GM21381 (cell line): ENCODE results near the gene DENND6B.

Experiments used
- ATAC-seq: cut with Tn5 transposase; IDR thresholded peaks from one replicate; pipeline ENCODE4 v1.9.1; 2021; ENCODE audit warnings: mild to moderate bottlenecking, moderate library complexity; ENCODE audit not compliant: unreplicated experiment

Gene DENND6B

DNA sequence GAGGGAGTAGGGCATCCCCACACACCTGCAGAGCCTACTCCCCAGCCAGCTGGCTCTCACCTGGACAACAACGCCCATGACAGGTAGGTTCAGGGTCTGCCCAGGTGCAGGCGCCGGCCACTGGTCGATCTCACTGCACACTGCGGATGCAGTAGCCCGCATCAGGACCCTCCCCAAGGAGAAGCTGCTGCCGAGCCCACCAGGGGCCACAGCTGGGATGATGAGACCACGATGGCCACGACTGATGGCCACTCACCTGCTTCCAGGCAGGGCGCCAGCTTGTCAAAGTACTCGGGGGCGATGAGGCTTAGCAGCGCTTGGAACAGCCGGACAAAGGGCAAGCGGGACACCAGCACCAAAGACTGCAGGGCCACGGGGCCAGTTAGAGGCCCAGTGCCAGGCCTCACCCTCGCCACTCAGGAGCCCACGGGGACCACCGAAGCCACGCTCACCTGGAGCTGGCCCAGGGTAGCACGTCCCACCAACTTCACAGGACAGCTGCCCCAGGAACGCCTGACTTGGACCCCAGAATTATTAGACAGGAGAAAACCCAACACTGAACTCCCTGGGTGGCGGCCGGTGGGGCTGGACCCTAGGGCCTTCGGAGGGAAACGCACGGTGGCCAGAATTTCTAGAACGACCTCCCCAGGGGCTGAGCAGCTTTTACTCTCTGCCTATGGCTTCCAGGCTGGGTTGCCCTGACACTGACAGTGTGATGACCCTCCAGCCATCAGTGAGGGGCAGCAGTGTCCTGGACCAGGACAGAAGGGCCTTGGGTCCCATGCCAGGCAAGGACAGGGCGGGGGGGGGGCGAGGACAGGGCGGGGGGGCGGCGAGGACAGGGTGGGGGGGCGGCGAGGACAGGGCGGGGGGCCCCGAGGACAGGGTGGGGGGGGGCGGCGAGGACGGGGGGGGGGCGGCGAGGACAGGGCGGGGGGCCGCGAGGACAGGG, 10.4 kb downstream of the DENND6B start:
- ATAC-seq = no peak

DNA sequence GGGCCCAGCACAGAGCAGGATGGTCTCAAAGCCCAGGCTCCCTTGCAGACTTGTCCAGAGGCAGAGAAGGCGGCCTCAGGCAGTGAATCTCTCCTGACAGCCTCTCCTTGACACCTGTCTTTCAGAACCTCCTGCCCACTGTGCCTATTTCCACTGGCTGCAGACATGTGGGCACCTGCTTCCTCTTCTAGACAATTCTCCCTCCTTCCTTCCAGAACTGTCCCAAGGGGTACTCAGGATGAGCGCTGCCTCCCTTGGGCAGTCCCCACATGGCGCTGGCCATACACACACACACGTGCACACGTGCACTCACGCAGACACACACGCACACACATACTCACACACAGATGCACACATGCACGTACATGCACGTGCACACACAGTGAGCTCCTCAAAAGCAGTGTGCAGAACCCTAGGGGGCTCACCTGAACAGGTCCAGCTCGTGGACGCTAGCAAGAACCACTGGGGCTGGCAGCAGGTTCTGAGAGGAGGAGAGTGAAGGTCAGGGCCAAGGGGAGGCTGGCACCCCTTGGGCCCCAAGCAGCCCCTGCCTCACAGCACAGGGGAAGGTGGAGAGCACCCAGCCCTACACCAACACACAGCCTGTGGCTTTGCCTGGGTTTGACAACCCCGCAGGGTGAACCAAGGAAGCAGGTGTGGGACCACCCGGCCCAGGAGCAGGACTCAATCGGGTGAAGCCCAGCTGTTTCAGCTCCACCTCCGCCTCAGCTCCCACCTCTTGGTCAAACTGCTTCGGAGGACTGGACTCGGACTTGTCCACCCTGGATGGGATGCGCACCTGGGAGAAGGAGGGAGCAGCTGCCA, 11.3 kb downstream of the DENND6B start:
- no peak for ATAC-seq

DNA sequence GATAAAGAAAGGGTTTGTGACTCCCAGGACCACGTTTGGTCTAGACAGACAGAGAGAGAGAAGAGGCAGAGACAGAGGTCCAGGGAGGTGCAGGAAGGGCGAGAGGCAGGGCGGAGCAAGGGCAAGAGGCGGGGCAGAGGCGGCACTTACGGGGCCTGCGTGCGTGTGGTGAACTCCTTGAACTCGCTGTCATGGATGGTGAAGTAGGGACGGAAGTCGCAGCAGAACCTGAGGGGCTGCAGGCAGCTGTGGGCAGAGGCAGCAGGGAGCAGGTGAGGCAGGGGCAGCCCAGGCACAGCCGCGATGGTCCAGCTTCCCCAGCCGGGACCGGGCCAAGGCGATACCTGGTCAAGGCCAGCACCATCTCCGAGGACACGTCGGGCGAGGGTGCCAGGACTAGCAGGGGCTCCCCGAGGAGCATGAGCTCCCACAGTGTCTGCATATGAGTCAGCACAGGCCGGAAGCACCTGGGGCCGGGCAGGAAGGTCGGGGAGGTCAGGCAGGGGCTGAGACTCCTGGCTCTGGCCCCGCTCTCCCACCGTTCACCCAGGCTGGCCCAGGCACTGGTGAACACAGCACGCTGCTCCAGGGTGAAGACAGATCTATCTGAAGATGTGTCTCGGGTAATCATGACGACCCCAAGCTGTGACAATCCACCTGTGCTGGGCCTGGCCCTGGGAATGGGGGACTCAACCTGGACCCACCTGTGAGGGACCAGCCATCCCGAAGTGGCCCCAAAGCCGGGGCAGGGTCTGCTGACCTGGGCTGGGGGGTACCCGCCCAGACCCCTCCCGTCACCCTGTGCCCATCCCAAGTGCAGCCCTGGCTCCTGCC, 12.1 kb downstream of the DENND6B start:
- peak; percentile 70 for ATAC-seq

DNA sequence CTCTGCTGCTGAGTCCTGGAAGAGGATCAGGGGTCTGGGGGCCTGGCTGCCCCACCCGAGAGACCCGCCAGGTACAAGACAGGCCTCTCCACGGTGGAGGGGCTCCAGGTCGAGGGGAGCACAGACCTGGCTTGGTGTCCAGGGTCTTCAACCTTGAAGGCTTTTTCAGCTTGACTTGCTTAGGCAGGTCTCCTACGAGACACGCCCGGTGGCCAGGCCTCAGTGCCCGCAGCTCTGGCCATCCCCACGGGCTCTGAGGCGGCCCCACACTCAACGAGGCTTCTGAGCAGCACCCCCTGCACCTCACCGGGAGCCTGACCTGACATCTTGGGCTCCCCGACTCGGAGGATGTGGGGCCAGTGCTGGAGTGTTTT, 12.7 kb downstream of the DENND6B start:
- no peak for ATAC-seq

DNA sequence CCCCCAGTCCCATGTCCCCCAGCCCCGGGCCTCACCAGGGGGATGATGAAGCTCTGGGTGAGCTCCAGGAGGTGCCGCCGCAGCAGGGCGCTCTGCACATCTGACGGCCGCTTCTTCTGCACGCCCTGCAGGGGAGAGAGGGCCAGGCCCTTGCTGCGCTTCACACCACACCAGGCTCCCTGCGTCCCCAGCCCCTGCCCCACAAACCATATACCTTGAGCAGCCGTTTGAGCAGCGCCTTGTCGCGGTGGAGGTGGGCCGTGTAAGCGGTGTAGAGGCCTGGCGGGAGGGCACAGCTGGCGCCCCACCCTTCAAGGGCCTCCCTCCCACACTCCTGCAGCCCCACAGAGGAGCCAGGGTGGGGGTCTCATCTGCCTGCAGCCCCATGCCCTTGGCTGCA, 13.2 kb downstream of the DENND6B start:
- ATAC-seq = no peak

DNA sequence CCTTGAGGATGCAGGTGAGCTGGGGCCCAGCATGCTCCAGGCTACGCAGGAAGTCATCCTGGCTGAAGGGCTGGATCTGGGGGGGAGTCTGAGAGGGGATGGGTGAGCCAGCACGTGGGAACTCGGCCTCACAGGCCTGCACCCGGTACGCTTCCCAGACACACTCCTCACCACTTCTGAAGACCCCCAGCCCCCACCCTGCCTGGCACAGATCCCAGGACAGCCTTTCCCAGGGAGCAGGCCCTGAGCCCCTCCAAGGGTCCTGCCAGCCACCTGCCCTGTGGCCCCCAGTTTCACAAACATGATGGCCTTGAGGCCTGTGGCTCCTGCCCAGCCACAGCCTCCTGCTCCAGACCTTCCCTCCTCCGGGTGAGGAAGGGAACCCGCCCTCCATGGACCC, 13.8 kb downstream of the DENND6B start:
- no peak for ATAC-seq

DNA sequence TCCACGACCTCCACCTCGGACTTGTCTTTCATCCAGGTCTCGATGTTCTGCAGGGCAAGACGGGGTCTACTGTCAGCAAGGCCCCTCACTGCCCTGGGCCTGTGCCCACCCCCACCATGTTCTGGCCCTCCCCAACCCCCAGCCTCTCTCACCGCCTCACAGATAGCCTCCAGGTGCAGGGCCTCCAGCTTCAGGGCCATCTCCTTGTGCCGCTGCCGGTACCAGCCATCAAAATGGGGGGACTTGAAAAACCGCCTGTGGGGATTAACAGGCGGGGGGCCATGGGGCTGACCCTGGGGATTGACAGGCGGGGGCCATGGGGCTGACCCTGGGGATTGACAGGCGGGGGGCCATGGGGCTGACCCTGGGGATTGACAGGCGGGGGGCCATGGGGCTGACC, 14.4 kb downstream of the DENND6B start:
- ATAC-seq = no peak

DNA sequence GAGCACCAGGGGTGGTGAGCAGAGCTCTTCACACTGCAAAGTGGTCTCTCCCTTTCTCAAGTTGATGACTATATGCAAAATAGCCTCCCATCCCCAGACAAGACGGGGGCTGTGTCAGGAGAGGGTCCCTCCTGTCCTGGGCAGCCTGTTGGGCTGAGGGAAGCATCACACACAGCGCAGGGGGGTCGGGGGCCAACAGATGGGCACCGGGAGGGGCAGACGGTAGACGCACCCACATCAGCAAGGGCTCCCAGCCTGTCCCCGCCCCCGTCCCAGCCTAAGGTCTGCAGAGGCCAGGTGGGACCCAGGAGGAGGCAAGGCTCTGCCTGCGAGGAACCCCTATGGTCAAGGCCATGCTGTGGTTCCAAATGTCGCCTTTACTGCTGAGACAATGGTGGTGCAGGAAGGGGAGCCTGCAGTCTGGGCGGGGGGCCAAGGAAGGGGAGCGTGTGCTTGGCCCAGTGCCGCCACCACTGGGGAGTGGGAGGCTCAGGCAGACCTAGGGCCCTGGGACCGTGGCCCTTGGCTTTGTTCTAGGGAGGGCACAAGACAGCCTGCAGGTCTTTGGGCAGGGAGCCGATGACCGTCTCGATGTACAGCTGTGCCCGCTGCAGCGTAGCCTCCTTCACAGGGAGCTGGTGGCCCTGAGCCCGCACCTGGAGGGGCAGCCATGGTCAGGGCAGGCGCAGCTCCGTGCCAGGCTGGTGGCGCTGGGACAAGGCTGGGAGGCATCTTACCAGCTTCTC, 15.0 kb downstream of the DENND6B start:
- no peak for ATAC-seq

DNA sequence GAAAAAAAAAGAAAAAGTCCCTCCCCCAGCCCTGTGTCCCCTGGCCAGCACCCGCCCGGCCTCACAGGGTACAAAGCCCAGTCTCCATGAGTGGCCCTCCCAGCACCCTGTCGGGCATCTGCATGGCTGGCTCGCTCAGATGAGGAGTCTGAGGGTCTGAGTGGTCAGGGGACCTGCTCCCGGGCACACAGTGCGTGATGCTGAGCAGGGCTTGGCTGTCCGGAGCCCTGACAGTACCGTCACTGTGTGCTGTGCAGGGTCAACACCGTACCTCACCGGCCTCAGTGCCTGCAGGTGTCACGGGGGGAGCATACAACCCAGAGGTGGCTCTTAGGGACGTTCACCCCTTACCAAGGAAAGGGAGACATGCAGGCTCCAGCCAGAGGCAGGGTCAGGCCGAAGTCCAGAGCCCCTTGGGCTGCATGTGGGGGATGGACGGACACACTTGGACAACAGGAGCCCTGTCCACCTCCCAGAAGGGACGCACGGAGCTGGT, 15.8 kb downstream of the DENND6B start:
- no peak for ATAC-seq

DNA sequence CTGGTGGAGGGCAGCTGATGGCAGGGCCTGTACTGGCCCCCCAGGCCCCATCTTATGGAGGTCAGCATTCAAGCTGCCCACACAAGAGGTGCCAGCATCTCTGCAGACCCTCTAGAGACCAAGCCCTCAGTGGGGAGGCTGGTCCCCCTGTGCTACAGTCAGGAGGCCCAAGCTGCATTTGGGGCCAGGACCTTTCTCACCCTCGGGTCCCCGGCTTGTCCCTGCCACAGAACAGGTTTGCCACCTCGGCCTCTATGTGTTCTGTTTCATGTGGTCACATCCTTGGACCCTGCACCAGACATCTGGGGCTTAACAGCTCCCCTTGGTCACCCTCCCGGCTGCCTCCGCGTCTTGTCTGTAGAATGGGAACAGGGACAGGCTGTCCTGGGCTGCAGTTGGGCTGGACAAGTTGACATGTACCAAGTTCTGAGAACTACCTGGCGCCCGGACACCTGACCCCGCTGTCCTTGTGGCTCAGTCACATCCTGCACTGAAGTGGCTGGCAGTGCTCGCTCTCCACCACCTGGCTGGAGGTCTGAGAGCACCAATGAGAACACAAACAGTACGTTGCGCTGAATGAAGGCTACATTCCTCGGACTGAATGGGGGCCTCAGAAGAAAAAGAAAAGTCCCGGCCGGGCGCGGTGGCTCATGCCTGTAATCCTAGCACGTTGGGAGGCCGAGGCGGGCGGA, 16.6 kb downstream of the DENND6B start:
- no peak for ATAC-seq

DNA sequence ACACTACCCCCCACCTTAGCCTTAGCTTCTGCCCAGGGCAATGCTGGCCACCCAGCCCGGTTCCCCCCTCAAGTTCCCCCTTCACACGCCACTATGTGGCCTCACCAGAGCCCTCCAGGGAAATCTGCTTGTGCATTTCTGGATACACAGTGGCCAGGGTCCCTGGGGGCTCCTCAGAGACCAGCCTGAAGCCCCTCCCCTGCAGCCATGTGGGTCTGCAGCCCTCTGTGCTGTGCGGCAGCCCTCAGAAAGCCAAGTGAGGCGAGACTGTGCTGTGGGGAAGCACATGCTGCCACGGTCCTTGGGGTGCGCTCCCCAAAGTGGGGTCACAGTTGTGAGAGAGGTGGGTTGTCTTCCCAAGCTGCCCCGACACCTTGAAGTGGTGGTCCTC, 17.2 kb downstream of the DENND6B start:
- ATAC-seq = no peak

DNA sequence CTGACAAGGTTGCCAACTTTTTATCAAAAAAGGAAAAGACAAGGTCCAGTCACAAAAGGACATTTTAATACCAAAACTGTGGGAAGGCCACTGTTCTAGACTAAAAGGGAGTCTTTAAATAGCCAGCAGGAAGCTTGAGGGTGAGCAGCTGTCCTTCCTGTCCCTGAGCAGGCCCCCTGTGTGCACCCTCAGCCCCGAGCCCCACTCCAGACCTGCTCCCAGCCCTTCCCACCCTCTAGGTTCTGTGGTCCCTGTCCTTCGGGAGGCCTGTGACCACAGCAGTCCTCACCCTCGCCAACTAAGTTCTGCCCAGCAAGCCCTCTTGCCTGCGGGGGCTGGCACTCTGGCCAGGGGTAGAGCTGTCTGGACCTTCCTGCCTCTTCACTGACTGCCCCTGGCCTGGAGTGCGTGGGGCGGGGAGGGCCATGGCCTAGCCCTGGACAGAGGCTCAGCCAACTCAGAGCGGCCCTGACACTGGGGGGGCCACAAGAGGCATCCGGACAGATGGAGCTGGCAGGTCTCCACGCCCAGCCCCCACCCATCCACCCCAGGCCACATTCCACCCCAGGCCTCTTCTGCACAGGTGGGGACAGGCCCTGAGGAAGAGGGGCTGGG, 17.7 kb downstream of the DENND6B start:
- no peak for ATAC-seq

DNA sequence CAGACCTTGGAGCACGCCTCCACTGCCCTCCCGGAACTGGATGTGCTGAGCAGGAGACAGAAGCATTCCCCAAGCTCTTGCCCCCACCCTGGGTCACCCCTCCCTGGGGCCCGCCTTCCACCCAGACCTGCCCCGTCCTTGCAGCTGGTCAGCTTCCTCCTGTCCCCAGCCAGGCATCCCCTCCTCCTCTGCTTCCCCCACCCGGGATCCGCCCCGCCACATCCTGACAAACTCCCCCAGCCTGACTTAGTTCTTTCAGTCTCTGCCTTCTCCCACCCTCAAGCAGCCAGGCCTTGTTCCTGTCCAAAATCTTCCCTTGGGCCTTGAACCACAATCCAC, 18.2 kb downstream of the DENND6B start:
- ATAC-seq = no peak

DNA sequence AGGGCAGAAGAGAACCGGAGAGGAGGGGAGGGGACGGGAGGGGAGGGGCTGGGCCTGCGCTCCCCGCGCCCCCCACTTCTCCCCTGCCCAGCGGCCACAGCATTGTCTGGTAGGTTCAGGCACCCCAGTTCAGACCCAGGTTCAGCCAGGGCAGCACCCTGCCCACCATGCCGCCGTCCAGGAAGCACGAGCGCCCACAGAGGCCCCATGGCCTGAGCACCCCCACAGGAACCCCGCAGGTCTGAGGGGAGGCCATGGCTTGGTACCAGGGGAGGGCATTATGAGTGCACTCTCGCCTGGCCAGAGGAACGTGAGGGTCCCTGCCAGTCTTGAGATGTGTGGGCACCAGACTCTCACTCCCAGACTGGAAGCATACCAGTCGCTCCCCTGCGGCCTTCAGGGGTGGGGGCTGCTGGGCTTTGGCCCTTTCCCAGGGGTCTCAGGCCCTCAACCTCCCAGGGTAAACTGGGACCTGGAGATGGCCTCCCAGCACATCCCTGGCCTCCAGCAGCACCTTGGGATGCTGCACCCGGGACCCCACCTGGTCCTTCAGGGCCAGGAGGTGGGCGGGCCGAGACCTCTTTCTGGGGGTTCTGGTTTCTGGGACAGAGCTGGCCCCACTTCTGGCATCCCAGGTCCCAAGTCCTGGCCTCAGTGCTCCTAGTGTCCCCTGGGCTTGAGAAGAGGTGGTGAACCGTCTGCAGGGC, 18.8 kb downstream of the DENND6B start:
- ATAC-seq = no peak

DNA sequence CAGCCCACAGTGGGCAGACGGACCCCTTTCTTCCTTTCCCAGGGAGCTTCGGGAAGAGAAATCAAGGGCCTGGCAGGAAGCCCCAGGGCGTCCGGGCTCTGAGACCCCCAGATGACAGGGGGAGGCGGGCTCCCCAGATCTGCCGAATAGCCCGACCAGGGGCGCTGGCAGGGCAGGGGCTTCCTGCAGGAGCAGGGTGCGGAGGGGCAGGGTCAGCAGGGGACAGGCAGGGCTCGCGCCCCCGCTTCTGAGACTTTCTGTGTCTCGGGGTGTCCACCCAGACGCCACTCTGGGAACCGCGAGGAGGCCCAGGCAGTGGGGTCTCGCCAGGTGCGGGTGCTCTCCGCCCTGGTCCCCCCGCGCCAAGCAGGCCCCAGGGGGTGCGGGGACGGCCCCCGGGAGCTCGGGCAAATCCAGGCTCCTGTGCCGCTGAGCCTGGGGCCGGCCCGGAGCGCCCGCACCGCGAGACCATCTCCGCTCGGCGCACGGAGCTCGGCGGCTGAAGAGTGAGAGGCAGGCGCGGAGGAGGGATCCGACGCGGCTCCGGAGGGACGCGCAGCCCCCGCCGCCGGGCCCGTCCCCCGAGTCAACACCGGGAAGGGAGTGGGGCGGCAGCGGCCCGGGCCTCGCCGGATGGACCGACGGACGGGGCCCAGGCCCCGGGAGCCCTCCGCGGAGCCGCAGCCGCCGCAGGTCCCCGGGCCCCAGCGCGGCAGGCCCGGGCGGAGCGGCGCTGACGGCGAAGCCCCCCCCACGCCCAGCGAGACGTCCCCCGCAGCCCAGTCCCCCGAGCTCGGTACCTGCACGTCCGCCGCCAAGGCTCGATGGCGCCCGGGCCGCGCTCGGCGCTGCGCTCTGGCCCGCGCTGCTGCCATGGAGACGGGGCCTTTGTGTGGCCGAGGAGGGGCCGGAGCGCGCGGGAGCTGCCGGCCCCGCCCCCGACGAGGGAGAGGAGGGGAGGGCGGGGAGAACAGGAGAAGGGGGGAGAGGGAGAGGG, 19.8 kb downstream of the DENND6B start, which contains the start of gene PLXNB2:
TSS of gene PLXNB2 (minus strand) at position 894 of the 997 bp plus-strand sequence. CDS start 17,062 bp downstream, outside the sequence.
- no peak for ATAC-seq

DNA sequence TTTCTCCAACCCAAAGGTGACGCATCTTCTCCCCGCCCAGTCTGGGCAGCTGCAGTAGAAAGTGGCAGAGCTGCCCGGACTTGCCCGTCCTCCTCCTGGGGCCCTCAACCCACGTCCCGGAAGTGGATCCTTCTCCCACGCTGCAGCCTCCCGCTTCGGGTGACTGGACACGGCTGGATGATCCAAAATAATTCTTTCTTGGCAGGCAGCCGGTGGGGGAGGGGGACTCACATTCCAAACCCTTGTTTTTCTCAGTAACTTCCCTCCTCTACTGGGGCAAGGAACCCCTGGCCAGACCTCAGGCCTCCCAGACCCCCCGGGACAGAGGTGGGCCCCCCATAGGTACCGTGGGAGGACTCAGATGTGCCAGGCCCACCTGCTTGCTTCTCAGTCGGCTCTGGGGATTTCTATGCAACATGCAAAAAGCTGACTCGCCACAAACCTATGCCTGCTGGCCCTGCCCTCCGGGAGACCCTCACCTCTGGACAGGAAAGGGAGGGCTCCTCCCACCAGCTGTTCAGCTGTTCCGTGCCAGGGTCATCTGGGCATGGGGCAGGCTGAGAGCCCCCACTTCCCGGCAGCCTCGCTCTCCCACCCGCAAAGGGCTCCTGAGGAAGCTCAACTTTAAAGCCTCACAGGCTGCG, 20.8 kb downstream of the DENND6B start:
- ATAC-seq = no peak

DNA sequence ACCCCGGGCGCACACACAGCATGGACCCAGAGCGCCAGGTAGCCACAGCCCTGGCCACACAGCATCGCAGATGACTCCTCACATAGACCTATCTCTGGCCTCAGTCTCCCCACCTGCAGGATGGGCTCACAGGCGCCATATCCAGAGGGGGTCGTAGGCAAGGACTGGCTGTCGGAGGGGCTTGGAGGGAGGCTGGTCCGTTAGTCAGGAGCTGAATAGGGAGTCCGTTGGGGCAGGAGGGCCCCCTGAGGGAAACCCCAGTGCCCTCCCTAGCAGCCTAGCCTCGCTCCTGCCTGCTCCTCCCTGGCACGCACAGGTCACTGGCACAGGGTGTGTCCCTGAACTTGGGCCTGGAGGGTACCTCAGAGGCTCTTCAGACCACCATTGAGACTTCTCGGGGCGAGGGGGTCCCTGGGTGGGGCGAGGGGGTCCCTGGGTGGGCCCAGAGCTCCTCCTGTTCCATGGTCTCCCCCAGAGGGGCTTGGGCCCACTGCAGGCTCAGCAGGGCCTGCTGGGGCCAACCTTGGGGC, 21.4 kb downstream of the DENND6B start:
- no peak for ATAC-seq
